Measurements from ENCODE around the gene WDFY2.

- TF ChIP-seq CTCF (IDR thresholded peaks at IDR 0.05), result no peak
- no peak for TF ChIP-seq POLR2A (IDR thresholded peaks at IDR 0.05)
Observed at GRCh38 chr13:51590971-51591627, 6.8 kb downstream of the WDFY2 start.
